NB4 (cell line): ENCODE results near the gene MAIP1.

Experiments
- DNase-seq: peaks from one replicate; pipeline ENCODE4 v3.0.0; 2010; ENCODE audit warnings: low read depth
- H3K4me3 ChIP-seq: one replicate; pipeline ENCODE4 v1.5.1; 2011; ENCODE audit warnings: mild to moderate bottlenecking, low read depth, low read length, moderate library complexity
- MAX ChIP-seq: IDR thresholded peaks from 2 replicates; pipeline ENCODE4 v1.6.1; 2011; ENCODE audit warnings: low read depth, low read length
- MYC ChIP-seq: IDR thresholded peaks from 2 replicates; pipeline ENCODE4 v1.6.1; 2011; ENCODE audit warnings: low read depth, low read length
- POLR2A ChIP-seq: IDR thresholded peaks from 2 replicates; pipeline ENCODE4 v1.6.1; 2011; ENCODE audit warnings: mild to moderate bottlenecking; ENCODE audit not compliant: insufficient read length; ENCODE audit errors: extremely low read depth
- TF ChIP-seq, protein P1 (sequence below): IDR thresholded peaks from one replicate; pipeline ENCODE4 v1.5.1; 2012; ENCODE audit warnings: low read depth, low read length

Gene MAIP1

GRCh38 chr2:199940373-199940772 lies 15.0 kb upstream of the MAIP1 start:
- H3K4me3 ChIP-seq = no peak overlapping the region
- DNase-seq = peak; percentile 57
- TF ChIP-seq, protein P1, sequence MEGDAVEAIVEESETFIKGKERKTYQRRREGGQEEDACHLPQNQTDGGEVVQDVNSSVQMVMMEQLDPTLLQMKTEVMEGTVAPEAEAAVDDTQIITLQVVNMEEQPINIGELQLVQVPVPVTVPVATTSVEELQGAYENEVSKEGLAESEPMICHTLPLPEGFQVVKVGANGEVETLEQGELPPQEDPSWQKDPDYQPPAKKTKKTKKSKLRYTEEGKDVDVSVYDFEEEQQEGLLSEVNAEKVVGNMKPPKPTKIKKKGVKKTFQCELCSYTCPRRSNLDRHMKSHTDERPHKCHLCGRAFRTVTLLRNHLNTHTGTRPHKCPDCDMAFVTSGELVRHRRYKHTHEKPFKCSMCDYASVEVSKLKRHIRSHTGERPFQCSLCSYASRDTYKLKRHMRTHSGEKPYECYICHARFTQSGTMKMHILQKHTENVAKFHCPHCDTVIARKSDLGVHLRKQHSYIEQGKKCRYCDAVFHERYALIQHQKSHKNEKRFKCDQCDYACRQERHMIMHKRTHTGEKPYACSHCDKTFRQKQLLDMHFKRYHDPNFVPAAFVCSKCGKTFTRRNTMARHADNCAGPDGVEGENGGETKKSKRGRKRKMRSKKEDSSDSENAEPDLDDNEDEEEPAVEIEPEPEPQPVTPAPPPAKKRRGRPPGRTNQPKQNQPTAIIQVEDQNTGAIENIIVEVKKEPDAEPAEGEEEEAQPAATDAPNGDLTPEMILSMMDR = no peak
- no peak for TF ChIP-seq POLR2A
- TF ChIP-seq MAX = no peak
- TF ChIP-seq MYC = no peak

DNA sequence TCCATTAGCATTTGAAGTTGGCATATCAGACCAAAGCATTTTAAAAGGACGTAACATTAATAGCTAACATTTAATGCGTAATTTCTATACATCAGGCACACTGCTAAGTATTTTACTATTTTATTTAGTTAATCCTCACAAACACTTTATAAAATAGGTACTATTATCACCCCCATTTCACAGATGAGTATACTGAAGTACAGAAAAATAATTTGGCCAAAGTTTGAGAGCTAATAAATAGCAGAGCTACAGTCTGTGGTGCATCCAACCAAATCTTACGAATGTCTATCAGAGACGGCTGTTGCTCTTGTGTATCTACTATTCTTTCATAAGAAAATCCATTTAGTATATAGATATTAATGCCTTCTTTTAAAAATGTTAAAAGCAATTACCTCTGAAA lies 12.0 kb upstream of the MAIP1 start:
- DNase-seq = no peak
- no peak overlapping the region for H3K4me3 ChIP-seq
- no peak for TF ChIP-seq MYC
- TF ChIP-seq MAX = no peak
- TF ChIP-seq POLR2A = no peak
- TF ChIP-seq, protein P1 = no peak

- DNase-seq = no peak
- no peak overlapping the region for H3K4me3 ChIP-seq
- no peak for TF ChIP-seq POLR2A
- TF ChIP-seq MAX = no peak
- TF ChIP-seq MYC = no peak
- TF ChIP-seq, protein P1 = no peak
Observed at GRCh38 chr2:199946196-199946595, 9.2 kb upstream of the MAIP1 start.

GRCh38 chr2:199946836-199947235 lies 8.5 kb upstream of the MAIP1 start:
- no peak for TF ChIP-seq POLR2A
- TF ChIP-seq, protein P1 = no peak
- no peak for TF ChIP-seq MYC
- TF ChIP-seq MAX = no peak
- H3K4me3 ChIP-seq = no peak overlapping the region
- no peak for DNase-seq

- DNase-seq = no peak
- no peak overlapping the region for H3K4me3 ChIP-seq
- TF ChIP-seq, protein P1 = no peak
- TF ChIP-seq POLR2A (no peak), MAX (no peak), MYC (no peak)
Observed at GRCh38 chr2:199950396-199950795, 5.0 kb upstream of the MAIP1 start.

GRCh38 chr2:199951023-199951422 lies 4.4 kb upstream of the MAIP1 start:
- no peak overlapping the region for H3K4me3 ChIP-seq
- DNase-seq = no peak
- TF ChIP-seq, protein P1 = no peak
- TF ChIP-seq MAX (no peak), POLR2A (no peak), MYC (no peak)
